HG02973 (cell line): ENCODE results near the gene SIM2.

ENCODE experiments used
- ATAC-seq: cut with Tn5 transposase; IDR thresholded peaks from one replicate; pipeline ENCODE4 v1.9.1; 2021; ENCODE audit warnings: moderate library complexity; ENCODE audit not compliant: unreplicated experiment

SIM2 gene

GRCh38 chr21:36700295-36700970, 1.5 kb downstream of the SIM2 start:
- no peak for ATAC-seq

GRCh38 chr21:36700971-36701755, 2.2 kb downstream of the SIM2 start:
- no peak for ATAC-seq

DNA sequence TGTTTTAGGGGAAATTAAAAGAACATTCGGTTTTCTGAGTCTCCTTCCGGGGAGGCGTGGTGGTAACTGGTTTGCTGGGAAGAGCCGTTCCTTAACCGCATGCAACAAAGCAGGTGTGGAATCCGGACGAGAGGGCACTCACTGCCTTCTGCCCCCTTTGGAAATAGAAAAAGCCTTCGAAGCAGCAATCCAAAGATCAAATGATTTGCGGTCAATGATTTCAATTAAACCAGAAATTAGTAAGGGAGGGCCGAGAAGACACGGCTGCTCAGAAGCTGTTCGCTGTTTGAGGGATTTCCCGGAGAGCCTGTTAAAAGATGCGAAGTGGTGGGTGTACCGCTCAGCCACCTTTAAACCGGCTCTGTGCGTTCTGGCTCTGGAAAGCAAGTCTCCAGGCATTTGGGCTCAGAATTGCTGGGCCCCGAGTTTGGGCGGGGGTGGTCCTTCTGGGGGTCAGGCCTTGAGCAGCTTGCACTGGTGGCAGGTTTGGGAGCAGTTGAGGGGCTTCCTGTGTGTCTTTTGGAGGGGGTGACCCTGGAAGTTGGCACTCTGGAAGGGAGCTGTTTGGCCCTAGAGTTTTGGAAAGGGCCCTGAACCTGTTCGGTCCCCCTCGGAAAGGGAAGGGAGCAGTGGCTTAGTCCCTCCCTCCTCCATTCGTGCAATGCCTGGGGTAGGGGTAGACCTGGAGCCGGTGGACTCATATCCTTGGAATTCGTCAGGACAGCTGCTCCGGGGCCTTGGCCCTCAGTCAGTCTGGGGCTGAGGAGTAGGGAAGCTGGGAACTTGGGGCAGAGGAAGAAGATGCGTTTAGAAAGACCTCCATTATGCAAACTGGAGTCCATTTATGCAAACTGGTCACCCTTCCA, 3.1 kb downstream of the SIM2 start:
- no peak for ATAC-seq

- no peak for ATAC-seq
Measured at GRCh38 chr21:36702622-36702968, 3.7 kb downstream of the SIM2 start.

GRCh38 chr21:36703123-36703522, 4.2 kb downstream of the SIM2 start:
- ATAC-seq: no peak

GRCh38 chr21:36703626-36704280, 4.8 kb downstream of the SIM2 start:
- no peak for ATAC-seq

DNA sequence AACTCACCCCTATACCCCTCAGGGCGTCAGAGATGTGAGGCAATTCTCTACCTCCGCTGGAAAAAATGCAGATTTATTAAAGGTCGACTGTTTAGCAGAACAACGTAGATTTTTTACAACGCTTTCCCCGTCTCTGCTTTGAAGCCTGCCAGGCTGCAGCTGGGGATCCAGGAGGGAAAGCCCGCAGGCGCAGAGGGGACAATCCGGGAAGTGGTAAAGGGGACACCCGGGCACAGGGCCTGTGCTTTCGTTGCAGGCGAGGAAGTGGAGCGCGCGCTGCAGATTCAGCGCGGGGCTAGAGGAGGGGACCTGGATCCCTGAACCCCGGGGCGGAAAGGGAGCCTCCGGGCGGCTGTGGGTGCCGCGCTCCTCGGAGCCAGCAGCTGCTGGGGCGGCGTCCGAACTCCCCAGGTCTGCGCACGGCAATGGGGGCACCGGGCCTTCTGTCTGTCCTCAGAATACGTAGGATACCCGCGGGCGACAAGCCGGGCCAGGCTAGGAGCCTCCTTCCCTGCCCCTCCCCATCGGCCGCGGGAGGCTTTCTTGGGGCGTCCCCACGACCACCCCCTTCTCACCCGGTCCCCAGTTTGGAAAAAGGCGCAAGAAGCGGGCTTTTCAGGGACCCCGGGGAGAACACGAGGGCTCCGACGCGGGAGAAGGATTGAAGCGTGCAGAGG, 5.5 kb downstream of the SIM2 start:
- no peak for ATAC-seq

DNA sequence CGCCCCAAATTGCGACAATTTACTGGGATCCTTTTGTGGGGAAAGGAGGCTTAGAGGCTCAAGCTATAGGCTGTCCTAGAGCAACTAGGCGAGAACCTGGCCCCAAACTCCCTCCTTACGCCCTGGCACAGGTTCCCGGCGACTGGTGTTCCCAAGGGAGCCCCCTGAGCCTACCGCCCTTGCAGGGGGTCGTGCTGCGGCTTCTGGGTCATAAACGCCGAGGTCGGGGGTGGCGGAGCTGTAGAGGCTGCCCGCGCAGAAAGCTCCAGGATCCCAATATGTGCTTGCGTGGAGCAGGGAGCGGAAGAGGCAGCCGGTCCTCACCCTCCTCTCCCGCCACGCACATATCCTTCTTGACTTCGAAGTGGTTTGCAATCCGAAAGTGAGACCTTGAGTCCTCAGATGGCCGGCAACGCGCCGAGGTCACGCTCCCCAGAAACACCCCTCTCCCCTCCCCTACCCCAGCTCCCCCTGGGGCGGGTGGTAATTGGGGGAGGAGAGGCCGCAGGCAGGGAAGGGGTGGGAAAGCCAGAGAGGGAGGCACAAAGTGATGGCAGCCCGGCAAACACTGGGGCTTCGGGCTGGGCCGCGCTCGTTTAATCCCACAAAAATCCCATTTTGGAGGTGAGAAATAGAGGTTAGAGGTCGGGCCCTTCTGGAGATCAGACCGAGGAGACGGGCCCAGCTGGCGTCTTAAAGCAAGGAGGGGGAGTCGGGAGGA, 6.2 kb downstream of the SIM2 start:
- no peak for ATAC-seq

DNA sequence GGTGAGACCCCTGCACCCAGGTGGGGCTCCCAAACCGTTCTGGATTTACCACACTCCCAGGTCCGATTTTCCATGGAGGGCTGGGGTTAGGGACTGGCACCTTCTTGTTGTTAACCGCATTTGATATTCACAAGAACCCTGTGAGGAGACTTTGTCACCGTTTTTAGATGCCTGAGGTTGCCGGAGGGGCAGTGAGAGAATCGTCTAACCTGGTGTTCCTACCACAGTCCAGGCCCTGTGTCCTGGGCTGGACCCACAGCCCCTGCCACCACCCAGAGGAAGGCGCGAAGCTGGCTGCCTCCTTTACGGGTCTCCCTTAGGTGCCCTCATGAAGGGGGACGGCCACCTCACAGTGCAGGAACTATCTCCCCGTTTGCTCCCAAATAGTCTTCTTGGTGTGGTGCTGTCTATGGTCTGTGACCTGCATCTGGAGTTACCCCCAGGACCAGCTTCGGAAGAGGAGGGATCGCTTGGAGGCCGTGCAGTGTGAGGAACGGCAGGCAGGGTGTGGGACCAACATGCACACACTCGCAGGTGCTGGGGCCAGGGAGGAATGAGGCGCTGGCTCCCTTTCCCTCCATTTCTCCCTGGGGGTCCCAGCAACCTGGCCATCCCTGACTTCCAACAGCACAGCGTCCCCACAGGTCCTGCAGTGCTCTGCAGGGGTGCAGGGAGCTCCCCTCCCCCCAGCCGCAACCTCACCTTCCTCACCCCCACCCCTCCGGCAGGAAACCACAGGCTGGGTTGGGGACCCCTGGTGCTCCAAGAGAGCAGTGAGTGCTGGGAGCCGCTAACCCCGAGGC, 7.0 kb downstream of the SIM2 start:
- ATAC-seq: no peak

DNA sequence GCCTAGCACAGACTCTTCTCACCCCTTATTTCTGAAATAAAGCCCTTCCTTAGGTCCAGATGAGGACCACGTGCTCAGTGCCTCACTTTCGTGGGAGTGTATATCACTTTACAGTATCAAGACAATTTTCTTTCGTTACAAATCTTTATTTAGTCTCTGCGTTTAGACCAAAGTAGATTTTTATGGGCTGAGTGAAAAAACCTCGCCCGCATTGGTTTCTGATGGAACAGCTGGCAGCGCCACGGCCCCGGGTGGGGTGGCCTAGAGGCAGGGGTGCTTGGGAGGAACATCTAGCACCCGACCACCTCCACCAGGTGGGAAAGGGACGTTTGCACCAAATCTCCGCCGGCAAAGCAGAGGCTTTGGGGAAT, 7.6 kb downstream of the SIM2 start:
- no peak for ATAC-seq

DNA sequence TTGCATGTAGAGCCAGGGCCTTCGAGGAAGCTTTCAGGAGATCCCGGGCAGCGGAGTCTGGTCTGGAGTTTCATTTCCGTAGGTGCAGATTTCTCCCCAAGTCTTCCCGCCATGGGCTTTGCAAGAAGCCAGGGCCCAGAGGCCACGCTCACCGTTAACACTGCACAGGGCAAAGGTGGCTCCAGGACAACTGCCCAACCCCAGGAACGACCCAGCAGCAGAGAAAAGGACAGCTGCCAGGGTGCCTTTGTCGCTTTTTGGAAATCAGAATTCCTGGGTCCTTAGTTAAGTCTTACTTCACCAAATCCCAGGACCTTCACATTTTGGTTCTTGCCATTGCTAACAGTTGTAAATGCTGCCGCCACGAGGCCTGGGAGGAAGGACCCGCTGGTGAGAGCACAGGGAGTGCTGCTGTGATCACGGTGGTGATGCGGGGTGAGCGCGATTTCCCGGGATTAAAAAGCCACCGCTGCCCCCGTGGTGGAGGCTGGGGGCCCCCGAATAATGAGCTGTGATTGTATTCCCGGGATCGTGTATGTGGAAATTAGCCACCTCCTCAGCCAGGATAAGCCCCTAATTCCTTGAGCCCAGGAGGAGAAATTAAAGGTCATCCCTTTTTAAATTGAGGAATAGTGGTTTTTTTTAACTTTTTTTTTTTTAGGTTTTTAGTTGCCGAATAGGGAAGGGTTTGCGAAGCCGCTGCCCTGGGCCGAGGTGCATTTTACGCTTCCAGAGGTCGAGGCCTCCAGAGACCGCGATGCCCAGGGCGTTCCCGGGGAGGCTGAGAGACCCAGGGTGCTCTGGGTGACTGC, 8.2 kb downstream of the SIM2 start:
- ATAC-seq: no peak

- no peak for ATAC-seq
Measured at GRCh38 chr21:36707763-36708285, 8.9 kb downstream of the SIM2 start.

- no peak for ATAC-seq
Measured at GRCh38 chr21:36708286-36709029, 9.5 kb downstream of the SIM2 start.

- no peak for ATAC-seq
Measured at GRCh38 chr21:36709030-36709867, 10.3 kb downstream of the SIM2 start.

DNA sequence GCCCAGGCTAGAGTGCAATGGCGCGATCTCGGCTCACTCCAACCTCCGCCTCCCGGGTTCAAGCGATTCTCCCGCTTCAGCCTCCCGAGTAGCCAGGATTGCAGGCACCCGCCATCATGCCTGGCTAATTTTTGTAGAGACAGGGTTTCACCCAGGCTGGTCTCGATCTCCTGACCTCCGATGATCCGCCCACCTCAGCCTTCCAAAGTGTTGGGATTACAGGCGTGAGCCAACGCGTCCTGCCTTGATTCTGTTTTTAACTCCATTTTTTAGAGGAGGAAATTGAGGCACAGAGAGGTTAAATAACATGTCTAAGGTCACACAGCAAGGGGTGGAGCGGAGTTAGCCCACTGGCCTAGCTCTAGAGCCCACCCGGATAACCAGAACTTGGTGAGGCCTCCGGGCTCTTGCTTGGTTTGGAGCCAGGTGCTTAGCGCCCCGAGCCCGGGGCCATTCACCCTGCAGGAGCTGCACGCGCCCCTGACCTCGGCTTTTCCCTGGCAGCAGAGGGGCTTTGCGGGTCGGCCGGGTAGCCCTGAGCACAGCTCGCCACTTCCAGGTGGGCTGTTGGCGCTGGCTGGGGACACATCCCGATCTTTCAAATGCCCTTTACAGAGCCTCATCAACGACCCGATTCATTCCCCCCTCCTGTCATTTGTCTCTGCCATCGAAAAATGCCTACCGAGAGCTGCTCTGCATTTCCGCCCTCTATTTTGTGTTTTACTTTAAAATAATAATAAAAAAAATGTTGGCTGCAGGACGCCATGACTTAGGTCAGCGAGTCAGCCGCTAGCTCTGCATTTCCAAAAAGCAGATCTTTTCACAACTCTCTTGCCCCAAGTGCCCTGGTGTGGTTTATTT, 11.2 kb downstream of the SIM2 start:
- ATAC-seq: no peak

DNA sequence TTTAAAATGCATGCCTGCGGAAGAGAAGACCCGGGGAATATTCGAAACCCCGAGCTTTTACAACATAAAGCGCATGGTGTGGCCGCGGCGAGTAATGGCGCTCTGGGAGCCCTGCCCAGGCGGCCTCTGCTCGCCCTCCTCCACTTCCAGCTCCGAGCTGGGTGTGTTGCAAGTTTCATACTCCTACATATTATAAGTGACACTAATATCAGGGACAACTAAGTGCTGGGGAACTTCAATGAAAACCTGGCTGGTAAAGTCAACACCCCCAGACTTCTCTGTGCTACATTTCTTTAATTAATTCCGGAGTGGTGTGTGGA, 11.8 kb downstream of the SIM2 start:
- ATAC-seq: no peak
